Measurements from ENCODE around the gene RETREG2. TPM values are rescaled to one million over a fixed set of nuclear protein-coding genes. Genes with fewer than 3 reads are reported as not detected.

Gene RETREG2
- total and polyA plus RNA-seq, 4 donors: 21.7 to 42.8 (median 37.7) TPM

- WGBS: under 1% methylated on average over 24 of the region's 24 CpGs
- H3K4me3 ChIP-seq (ENCODE audit: low read depth in 1 of 3, low read length in 3 of 3): peak overlapping the region; percentile 68 to 97 (median 89)
- no peaks in the 10 kb centered on the region for H3K9me3 ChIP-seq (ENCODE audit: control insufficient read depth in 4 of 4, low read length in 3 of 4)
- peak overlapping the region; percentile 90 to 97 for H3K27ac ChIP-seq (ENCODE audit: low read depth in 1 of 2, low read length in 2 of 2)
- H3K4me1 ChIP-seq (ENCODE audit: control insufficient read depth in 4 of 4, insufficient read depth in 4 of 4, low read length in 3 of 4): peaks cover 7 to 22% (median 18%) of the 10 kb centered on the region in 4 donors
- H3K9ac ChIP-seq (ENCODE audit: low read depth in 1 of 2, low read length in 2 of 2): peak overlapping the region; percentile 63 to 94
- no peaks in the 10 kb centered on the region for H3K27me3 ChIP-seq (ENCODE audit: control insufficient read depth in 4 of 4, insufficient read depth in 4 of 4, low read length in 3 of 4)
- TF ChIP-seq EGR1 (IDR thresholded peaks at IDR 0.05; ENCODE audit: low read depth in 2 of 2) (no peak), RXRA (IDR thresholded peaks at IDR 0.05) (no peak), HNF4G (IDR thresholded peaks at IDR 0.05) (no peak), JUND (IDR thresholded peaks at IDR 0.05) (no peak), YY1 (IDR thresholded peaks at IDR 0.05) (no peak), FOXA1 (IDR thresholded peaks at IDR 0.05) (no peak)
- TF ChIP-seq, protein P1, sequence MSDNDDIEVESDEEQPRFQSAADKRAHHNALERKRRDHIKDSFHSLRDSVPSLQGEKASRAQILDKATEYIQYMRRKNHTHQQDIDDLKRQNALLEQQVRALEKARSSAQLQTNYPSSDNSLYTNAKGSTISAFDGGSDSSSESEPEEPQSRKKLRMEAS (IDR thresholded peaks at IDR 0.05): peak; percentile 7
- TF ChIP-seq, protein P2, sequence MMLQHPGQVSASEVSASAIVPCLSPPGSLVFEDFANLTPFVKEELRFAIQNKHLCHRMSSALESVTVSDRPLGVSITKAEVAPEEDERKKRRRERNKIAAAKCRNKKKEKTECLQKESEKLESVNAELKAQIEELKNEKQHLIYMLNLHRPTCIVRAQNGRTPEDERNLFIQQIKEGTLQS (IDR thresholded peaks at IDR 0.05): no peak
- H3K36me3 ChIP-seq (ENCODE audit: control insufficient read depth in 4 of 4, insufficient read depth in 3 of 4, low read depth in 1 of 4, low read length in 3 of 4): peaks cover 0 to 41% (median 35%) of the 10 kb centered on the region in 4 donors
- peak; percentile 59 for DNase-seq (ENCODE audit: low spot score)
Measured at GRCh38 chr2:219230059-219230540, 52.0 kb downstream of the RETREG2 start.

DNA sequence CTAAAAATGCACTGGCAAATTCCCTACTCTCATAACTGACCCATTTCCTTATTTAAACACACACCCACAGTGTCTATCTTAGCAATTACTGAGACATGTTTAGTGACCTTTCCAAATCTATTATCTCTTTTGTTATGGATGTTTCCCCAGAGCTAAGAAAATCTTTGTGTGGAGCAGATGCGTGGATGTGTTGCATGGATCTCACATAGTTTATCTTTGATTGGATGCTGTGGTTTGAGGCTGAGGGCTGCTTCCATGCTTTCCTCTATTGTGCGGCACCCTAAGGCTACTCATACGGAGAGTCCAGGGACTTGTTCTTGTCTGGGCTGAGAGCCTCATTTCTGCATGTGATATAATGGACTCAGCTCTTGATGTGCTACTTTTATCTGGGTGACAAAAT, 56.3 kb downstream of the RETREG2 start:
- WGBS: 95% methylated on average over 3 of the region's 3 CpGs
- Histone ChIP-seq H3K4me1 (ENCODE audit: control insufficient read depth in 4 of 4, insufficient read depth in 4 of 4, low read length in 3 of 4) (peaks cover 0 to 9% (median 7%) of the 10 kb centered on the region in 4 donors), H3K9ac (ENCODE audit: low read depth in 1 of 2, low read length in 2 of 2) (no peak overlapping the region), H3K9me3 (ENCODE audit: control insufficient read depth in 4 of 4, low read length in 3 of 4) (no peaks in the 10 kb centered on the region), H3K4me3 (ENCODE audit: low read depth in 1 of 3, low read length in 3 of 3) (no peak overlapping the region), H3K27ac (ENCODE audit: low read depth in 1 of 2, low read length in 2 of 2) (no peak overlapping the region), H3K36me3 (ENCODE audit: control insufficient read depth in 4 of 4, insufficient read depth in 3 of 4, low read depth in 1 of 4, low read length in 3 of 4) (peaks cover 4 to 70% (median 62%) of the 10 kb centered on the region in 4 donors), H3K27me3 (ENCODE audit: control insufficient read depth in 4 of 4, insufficient read depth in 4 of 4, low read length in 3 of 4) (no peaks in the 10 kb centered on the region)
- DNase-seq (ENCODE audit: low spot score): no peak
- no peak for TF ChIP-seq RAD21 (IDR thresholded peaks at IDR 0.05)
- TF ChIP-seq FOXA2 (IDR thresholded peaks at IDR 0.05): no peak
- TF ChIP-seq NR2F2 (IDR thresholded peaks at IDR 0.05): no peak
- TF ChIP-seq YY1 (IDR thresholded peaks at IDR 0.05): no peak
- no peak for TF ChIP-seq GABPA (IDR thresholded peaks at IDR 0.05 in 1 of 2, conservative IDR thresholded peaks at IDR 0.05 in 1 of 2)
- no peak for TF ChIP-seq FOXA1 (IDR thresholded peaks at IDR 0.05)
- no peak for TF ChIP-seq HNF4G (IDR thresholded peaks at IDR 0.05)
- TF ChIP-seq EGR1 (IDR thresholded peaks at IDR 0.05; ENCODE audit: low read depth in 2 of 2): no peak
- no peak for TF ChIP-seq HNF4A (conservative IDR thresholded peaks at IDR 0.05)

Other genes starting within 250 kb of the RETREG2 start
- not detected for gene CDK5R2, start 218.6 kb upstream of the RETREG2 start, total RNA-seq
- gene CDK5R2, start 218.6 kb upstream of the RETREG2 start, polyA plus RNA-seq: not detected
- not detected for gene FEV, start 193.1 kb upstream of the RETREG2 start, total RNA-seq
- gene FEV, start 193.1 kb upstream of the RETREG2 start, polyA plus RNA-seq: not detected
- gene CRYBA2, start 184.9 kb upstream of the RETREG2 start, total RNA-seq: not detected
- not detected for gene CRYBA2, start 184.9 kb upstream of the RETREG2 start, polyA plus RNA-seq
- not detected for gene CFAP65, start 136.8 kb upstream of the RETREG2 start, total RNA-seq
- gene CFAP65, start 136.8 kb upstream of the RETREG2 start, polyA plus RNA-seq: not detected
- 1 to 10 TPM in 1 of 2 donors, under 1 TPM in 1; 0.75 to 2.4 TPM for gene IHH, start 117.4 kb upstream of the RETREG2 start, total RNA-seq
- gene IHH, start 117.4 kb upstream of the RETREG2 start, polyA plus RNA-seq: under 1 TPM; 0.51 to 0.82 TPM
- gene NHEJ1, start 17.5 kb upstream of the RETREG2 start, total RNA-seq: 10 to 100 TPM; 11.8 to 13.5 TPM
- gene NHEJ1, start 17.5 kb upstream of the RETREG2 start, polyA plus RNA-seq: 1 to 10 TPM; 6.1 to 8.0 TPM
- 1 to 10 TPM in 1 of 2 donors, under 1 TPM in 1; 0.23 to 2.4 TPM for gene SLC23A3, start 8.2 kb upstream of the RETREG2 start, total RNA-seq
- gene SLC23A3, start 8.2 kb upstream of the RETREG2 start, polyA plus RNA-seq: under 1 TPM; 0.38 to 0.94 TPM
- gene CNPPD1, start 1.4 kb upstream of the RETREG2 start, total RNA-seq: 10 to 100 TPM; 16.5 to 39.8 TPM
- 10 to 100 TPM; 16.7 to 26.5 TPM for gene CNPPD1, start 1.4 kb upstream of the RETREG2 start, polyA plus RNA-seq
- 10 to 100 TPM; 19.6 to 29.8 TPM for gene ZFAND2B, start 28.5 kb downstream of the RETREG2 start, total RNA-seq
- gene ZFAND2B, start 28.5 kb downstream of the RETREG2 start, polyA plus RNA-seq: 10 to 100 TPM; 21.9 to 53.8 TPM
- 10 to 100 TPM; 27.5 to 96.1 TPM for gene ABCB6, start 40.7 kb downstream of the RETREG2 start, total RNA-seq
- gene ABCB6, start 40.7 kb downstream of the RETREG2 start, polyA plus RNA-seq: 10 to 100 TPM; 19.0 to 68.1 TPM
- 10 to 100 TPM; 44.7 to 68.1 TPM for gene ATG9A, start 51.4 kb downstream of the RETREG2 start, total RNA-seq
- gene ATG9A, start 51.4 kb downstream of the RETREG2 start, polyA plus RNA-seq: 10 to 100 TPM; 24.3 to 31.1 TPM
- gene ANKZF1, start 51.5 kb downstream of the RETREG2 start, total RNA-seq: 10 to 100 TPM; 15.5 to 30.6 TPM
- gene ANKZF1, start 51.5 kb downstream of the RETREG2 start, polyA plus RNA-seq: 10 to 100 TPM in 1 of 2 donors, 1 to 10 TPM in 1; 9.0 to 25.5 TPM
- gene GLB1L, start 67.2 kb downstream of the RETREG2 start, total RNA-seq: 1 to 10 TPM; 2.8 to 5.2 TPM
- gene GLB1L, start 67.2 kb downstream of the RETREG2 start, polyA plus RNA-seq: 1 to 10 TPM; 2.3 TPM
- 10 to 100 TPM; 14.8 to 44.3 TPM for gene STK16, start 67.2 kb downstream of the RETREG2 start, total RNA-seq
- 10 to 100 TPM in 1 of 2 donors, 1 to 10 TPM in 1; 5.8 to 32.5 TPM for gene STK16, start 67.2 kb downstream of the RETREG2 start, polyA plus RNA-seq
- gene TUBA4B, start 75.0 kb downstream of the RETREG2 start, total RNA-seq: under 1 TPM in 1 of 2 donors, not detected in 1; 0.08 TPM
- under 1 TPM; 0.19 to 0.20 TPM for gene TUBA4B, start 75.0 kb downstream of the RETREG2 start, polyA plus RNA-seq
- 10 to 100 TPM; 16.2 to 25.5 TPM for gene TUBA4A, start 75.6 kb downstream of the RETREG2 start, total RNA-seq
- gene TUBA4A, start 75.6 kb downstream of the RETREG2 start, polyA plus RNA-seq: 10 to 100 TPM; 37.6 to 63.1 TPM
- gene DNAJB2, start 101.1 kb downstream of the RETREG2 start, total RNA-seq: 10 to 100 TPM; 22.0 to 71.8 TPM
- gene DNAJB2, start 101.1 kb downstream of the RETREG2 start, polyA plus RNA-seq: 10 to 100 TPM in 1 of 2 donors, 1 to 10 TPM in 1; 7.4 to 32.0 TPM
- gene PTPRN, start 131.1 kb downstream of the RETREG2 start, total RNA-seq: 1 to 10 TPM in 1 of 2 donors, not detected in 1; 2.2 TPM
- gene PTPRN, start 131.1 kb downstream of the RETREG2 start, polyA plus RNA-seq: not detected
- not detected for gene RESP18, start 154.5 kb downstream of the RETREG2 start, total RNA-seq
- gene RESP18, start 154.5 kb downstream of the RETREG2 start, polyA plus RNA-seq: not detected
- 10 to 100 TPM; 25.8 to 58.4 TPM for gene DNPEP, start 209.6 kb downstream of the RETREG2 start, total RNA-seq
- 10 to 100 TPM; 41.0 to 50.5 TPM for gene DNPEP, start 209.6 kb downstream of the RETREG2 start, polyA plus RNA-seq
- 10 to 100 TPM in 1 of 2 donors, under 1 TPM in 1; 0.23 to 50.0 TPM for gene DES, start 240.1 kb downstream of the RETREG2 start, total RNA-seq
- 1 to 10 TPM in 1 of 2 donors, under 1 TPM in 1; 0.15 to 6.2 TPM for gene DES, start 240.1 kb downstream of the RETREG2 start, polyA plus RNA-seq